ENCODE data around the gene EME2.

DNA sequence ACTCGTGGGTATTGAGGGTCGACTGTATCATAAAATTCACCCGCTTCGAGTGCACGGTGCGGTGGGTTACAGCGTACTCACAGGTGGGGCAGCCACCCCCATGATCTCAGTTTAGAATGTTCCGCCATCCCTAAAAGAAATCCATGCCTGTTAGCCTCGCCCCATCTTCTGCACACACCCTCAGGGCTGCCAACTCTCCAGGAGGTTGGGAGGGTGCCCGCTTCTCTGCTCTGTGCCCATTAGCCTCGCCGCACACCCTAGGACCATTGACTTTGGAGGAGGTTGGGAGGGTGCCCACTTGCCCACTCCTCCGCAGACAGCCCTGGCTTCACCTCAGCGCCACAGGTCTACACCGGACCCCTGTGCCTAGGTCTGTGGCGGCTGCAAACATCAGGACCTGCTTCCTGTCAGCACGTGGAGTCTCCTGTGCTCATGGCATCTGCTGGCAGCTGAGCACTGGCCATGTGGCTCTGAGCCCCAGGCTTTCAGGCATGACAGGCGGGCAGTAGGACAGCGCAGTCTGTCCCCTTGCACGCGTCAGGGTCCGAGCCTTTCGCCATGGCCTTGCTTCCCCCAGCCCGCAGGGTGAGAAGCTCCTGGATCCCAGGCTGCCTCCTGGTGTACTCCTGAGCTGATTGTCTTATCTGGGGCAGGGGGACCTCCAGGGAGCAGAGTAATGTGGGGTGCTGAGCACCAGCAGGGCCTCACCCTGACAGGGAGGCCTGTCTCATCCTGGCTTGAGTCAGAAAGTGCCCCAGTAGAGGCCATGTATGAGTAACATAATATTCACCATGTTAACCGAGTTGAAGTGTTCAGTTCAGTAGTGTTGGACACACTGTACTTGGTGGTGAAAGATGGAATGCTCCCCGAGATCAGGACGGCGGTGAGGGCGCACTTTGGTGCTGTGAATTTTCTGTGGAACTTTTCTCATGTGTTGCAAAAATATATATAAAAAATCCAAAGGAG lies 23.2 kb upstream of the EME2 start:
- TF ChIP-seq, protein P1, sequence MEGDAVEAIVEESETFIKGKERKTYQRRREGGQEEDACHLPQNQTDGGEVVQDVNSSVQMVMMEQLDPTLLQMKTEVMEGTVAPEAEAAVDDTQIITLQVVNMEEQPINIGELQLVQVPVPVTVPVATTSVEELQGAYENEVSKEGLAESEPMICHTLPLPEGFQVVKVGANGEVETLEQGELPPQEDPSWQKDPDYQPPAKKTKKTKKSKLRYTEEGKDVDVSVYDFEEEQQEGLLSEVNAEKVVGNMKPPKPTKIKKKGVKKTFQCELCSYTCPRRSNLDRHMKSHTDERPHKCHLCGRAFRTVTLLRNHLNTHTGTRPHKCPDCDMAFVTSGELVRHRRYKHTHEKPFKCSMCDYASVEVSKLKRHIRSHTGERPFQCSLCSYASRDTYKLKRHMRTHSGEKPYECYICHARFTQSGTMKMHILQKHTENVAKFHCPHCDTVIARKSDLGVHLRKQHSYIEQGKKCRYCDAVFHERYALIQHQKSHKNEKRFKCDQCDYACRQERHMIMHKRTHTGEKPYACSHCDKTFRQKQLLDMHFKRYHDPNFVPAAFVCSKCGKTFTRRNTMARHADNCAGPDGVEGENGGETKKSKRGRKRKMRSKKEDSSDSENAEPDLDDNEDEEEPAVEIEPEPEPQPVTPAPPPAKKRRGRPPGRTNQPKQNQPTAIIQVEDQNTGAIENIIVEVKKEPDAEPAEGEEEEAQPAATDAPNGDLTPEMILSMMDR (IDR thresholded peaks at IDR 0.05) = no peak
- TF ChIP-seq EZH2 (IDR thresholded peaks at IDR 0.05; ENCODE audit: borderline replicate concordance, insufficient read depth, low read depth, low read length, poor library complexity, severe bottlenecking) = no peak

Measured in B cell (primary cell).